ENCODE data around the gene BTF3. TPM values are rescaled to one million over a fixed set of nuclear protein-coding genes. Genes with fewer than 3 reads are reported as not detected.

Gene BTF3
- total RNA-seq, 2 experiments from 2014 or later: 1,003 to 1,035 TPM

GRCh38 chr5:73514418-73514817, 16.2 kb downstream of the BTF3 start:
- ChIA-PET CTCF (no interaction called here), POLR2A (no interaction called here)

GRCh38 chr5:73515232-73515631, 17.0 kb downstream of the BTF3 start:
- ChIA-PET CTCF (no interaction called here), POLR2A (no interaction called here)

- POLR2A ChIA-PET: interaction anchor here (0.6 kb wide), 2 partner anchors 126 to 945 kb away, joined by 3 to 4 read pairs; no protein-coding TSS in a partner anchor
- CTCF ChIA-PET: interaction anchor here (0.7 to 5.9 kb wide), 4 partner anchors 11 to 17 kb away, joined by 4 to 25 read pairs (median 5); no protein-coding TSS in a partner anchor
These were observed 21.5 kb downstream of the BTF3 start for GRCh38 chr5:73519531-73520283.

GRCh38 chr5:73522989-73523388, 24.7 kb downstream of the BTF3 start:
- POLR2A ChIA-PET: no interaction called here
- CTCF ChIA-PET: interaction anchor here (5.9 kb wide), 1 partner anchor 14 kb away, joined by 25 read pairs; no protein-coding TSS in a partner anchor

- POLR2A ChIA-PET: no interaction called here
These were observed 25.6 kb downstream of the BTF3 start for GRCh38 chr5:73523861-73524260.

GRCh38 chr5:73525606-73526203, 27.5 kb downstream of the BTF3 start:
- POLR2A ChIA-PET: no interaction called here
- CTCF ChIA-PET: interaction anchor here (2.0 kb wide), 1 partner anchor 11 kb away, joined by 5 read pairs; no protein-coding TSS in a partner anchor

More at GRCh38 chr5:73523861-73524260, 25.6 kb downstream of the BTF3 start:
- CTCF ChIA-PET: interaction anchor here (0.7 to 5.9 kb wide), 2 partner anchors 13 to 22 kb away, joined by 3 to 25 read pairs; no protein-coding TSS in a partner anchor

GRCh38 chr5:73528248-73528647, 30.0 kb downstream of the BTF3 start:
- POLR2A ChIA-PET: no interaction called here
- CTCF ChIA-PET: no interaction called here

GRCh38 chr5:73529081-73529480, 30.8 kb downstream of the BTF3 start:
- CTCF ChIA-PET: interaction anchor here (0.5 kb wide), 1 partner anchor 870 kb away, joined by 3 read pairs; no protein-coding TSS in a partner anchor
- POLR2A ChIA-PET: no interaction called here

GRCh38 chr5:73531356-73531755, 33.1 kb downstream of the BTF3 start:
- POLR2A ChIA-PET: no interaction called here
- CTCF ChIA-PET: interaction anchor here (1.4 kb wide), 1 partner anchor 10 kb away, joined by 4 read pairs; no protein-coding TSS in a partner anchor

GRCh38 chr5:73532195-73532594, 34.0 kb downstream of the BTF3 start:
- ChIA-PET CTCF (no interaction called here), POLR2A (no interaction called here)

- ChIA-PET POLR2A (no interaction called here), CTCF (no interaction called here)
These were observed 35.9 kb downstream of the BTF3 start for GRCh38 chr5:73534011-73534644.

- ChIA-PET POLR2A (no interaction called here), CTCF (no interaction called here)
These were observed 36.7 kb downstream of the BTF3 start for GRCh38 chr5:73534971-73535370.

- CTCF ChIA-PET: no interaction called here
- POLR2A ChIA-PET: no interaction called here
These were observed 41.5 kb downstream of the BTF3 start for GRCh38 chr5:73539730-73540129.

GRCh38 chr5:73540192-73540591, 42.0 kb downstream of the BTF3 start:
- ChIA-PET POLR2A (no interaction called here), CTCF (no interaction called here)

- POLR2A ChIA-PET: no interaction called here
These were observed 43.8 kb downstream of the BTF3 start for GRCh38 chr5:73542020-73542419.

GRCh38 chr5:73544429-73545402, 46.5 kb downstream of the BTF3 start:
- ChIA-PET CTCF (interaction anchor here (1.4 kb wide), 1 partner anchor 90 kb away, joined by 4 read pairs; no protein-coding TSS in a partner anchor), POLR2A (no interaction called here)

More at GRCh38 chr5:73542020-73542419, 43.8 kb downstream of the BTF3 start:
- CTCF ChIA-PET: interaction anchor here (0.6 kb wide), 1 partner anchor 939 kb away, joined by 3 read pairs; no protein-coding TSS in a partner anchor

- ChIA-PET POLR2A (no interaction called here), CTCF (no interaction called here)
These were observed 47.1 kb downstream of the BTF3 start for GRCh38 chr5:73545403-73545779.

GRCh38 chr5:73550016-73550415, 51.8 kb downstream of the BTF3 start:
- ChIA-PET CTCF (no interaction called here), POLR2A (no interaction called here)

- CTCF ChIA-PET: no interaction called here
- POLR2A ChIA-PET: no interaction called here
These were observed 54.4 kb downstream of the BTF3 start for GRCh38 chr5:73552642-73553041.

Data from activated CD8-positive, alpha-beta memory T cell treated with anti-CD3 and anti-CD28 coated beads for 36 hours (primary cell).